Glomerular visceral epithelial cell (primary cell): Measurements from ENCODE around the gene COMMD7.
"Not testable (repeated sequence)": the region's sequence is repeated elsewhere in the genome, so short reads cannot be mapped to it uniquely, and the experiment has no call there.

Experiments
- DNase-seq: peaks from one replicate; pipeline ENCODE4 v3.0.0-alpha.2; 2016; ENCODE audit errors: extremely low spot score

Gene COMMD7

DNA sequence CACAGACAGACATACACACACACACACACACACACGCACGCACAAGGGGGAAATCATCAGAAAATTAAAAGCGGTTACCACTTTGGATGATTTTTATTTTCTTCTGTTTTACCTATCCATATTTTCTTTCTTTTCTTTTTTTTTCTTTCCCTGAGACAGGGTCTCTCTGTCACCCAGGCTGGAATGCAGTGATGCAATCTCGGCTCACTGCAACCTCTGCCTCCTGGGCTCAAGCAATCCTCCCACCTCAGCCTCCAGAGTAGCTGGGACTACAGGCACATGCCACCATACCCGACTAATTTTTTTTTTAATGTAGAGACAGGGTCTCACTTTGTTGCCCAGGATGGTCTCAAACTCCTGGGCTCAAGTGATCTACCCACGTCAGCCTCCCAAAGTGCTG lies 14.8 kb downstream of the COMMD7 start:
- not testable (repeated sequence) for DNase-seq

DNA sequence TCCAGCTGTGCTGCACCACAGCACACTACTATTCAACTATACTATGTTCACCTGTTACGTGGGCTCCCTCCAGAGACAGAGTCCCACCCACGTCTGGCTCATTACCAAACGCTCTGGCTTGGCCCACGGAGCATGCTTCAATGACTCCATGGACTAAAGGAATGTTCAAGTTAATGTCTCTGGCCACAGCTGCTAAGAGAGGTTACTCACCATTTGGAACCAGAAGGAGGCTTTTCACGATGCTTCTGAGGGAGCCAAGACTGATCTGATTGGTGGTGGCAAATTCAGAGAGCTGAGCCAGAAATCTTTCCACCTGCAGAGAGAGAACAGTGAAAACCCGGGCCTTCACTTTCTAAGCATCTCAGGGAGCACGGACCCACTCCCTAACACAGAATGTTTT lies 15.6 kb downstream of the COMMD7 start:
- DNase-seq, result peak; percentile 95

DNA sequence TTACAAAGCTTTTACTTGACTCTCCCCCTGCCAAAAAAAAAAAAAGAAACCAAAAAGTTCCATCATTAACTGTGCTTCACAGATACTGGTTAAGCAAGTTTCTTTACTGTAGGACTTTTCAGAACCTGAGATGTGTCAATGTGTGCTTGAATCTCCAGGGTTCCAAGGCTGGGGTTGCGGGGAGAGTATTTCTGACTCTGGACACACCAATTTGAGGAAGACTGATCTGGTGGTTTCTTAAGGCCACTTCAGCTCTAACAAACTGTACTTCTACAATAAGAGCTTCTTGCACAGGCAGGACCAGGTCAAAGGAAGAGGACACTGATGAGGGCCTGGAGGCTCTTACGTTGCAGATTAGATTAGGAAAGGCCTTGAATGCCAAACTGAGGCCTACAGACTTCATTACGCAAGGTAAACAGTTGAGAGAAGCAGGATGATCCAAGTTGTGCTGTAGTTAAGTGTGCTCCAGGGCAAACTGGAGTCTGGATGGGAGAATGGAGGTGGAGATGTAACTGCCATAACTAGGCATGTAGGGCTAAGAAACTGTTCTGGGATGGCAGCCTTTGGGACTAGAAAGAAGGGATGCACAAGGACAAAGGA lies 24.4 kb downstream of the COMMD7 start:
- no peak for DNase-seq

DNA sequence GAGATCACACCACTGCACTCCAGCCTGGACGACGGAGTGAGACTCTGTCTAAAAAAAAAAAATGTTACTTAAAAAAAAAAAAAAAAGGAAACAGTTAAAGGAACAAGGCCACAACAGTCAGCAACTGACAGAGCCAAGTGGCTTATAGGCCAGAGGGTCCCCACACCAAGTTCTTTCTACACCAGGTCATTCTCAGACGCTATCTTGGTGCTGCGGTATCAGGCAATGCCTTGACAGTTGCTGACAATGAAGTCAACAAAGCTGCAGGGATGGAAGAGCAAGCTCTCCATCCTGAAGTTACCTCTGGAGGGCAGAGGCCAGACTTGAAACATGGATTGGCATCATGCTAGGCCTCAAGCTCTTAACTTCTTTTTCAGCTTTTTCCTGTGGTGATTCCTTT lies 31.9 kb downstream of the COMMD7 start:
- DNase-seq, result no peak

DNA sequence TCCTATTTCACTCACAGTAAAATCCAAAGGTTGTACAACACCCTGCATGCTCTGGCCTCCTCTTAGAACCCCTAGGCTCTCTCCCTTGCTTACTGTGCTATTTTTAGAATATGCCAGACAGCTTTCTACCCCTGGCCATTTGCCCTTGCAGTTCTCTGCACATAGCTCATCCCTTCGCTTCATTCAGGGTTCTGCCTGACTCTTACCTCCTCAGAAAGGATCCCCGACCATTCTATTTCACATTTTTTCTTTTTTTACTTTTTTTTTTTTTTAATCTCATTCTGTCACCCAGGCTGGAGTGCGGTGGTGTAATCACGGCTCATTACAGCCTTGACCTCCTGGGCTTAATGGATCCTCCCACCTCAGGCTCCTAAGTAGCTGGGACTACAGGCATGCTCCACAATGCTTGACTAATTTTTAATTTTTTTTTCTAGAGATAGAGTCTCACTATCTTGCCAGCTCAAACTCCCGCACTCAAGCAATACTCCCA lies 33.6 kb downstream of the COMMD7 start:
- DNase-seq, result no peak

DNA sequence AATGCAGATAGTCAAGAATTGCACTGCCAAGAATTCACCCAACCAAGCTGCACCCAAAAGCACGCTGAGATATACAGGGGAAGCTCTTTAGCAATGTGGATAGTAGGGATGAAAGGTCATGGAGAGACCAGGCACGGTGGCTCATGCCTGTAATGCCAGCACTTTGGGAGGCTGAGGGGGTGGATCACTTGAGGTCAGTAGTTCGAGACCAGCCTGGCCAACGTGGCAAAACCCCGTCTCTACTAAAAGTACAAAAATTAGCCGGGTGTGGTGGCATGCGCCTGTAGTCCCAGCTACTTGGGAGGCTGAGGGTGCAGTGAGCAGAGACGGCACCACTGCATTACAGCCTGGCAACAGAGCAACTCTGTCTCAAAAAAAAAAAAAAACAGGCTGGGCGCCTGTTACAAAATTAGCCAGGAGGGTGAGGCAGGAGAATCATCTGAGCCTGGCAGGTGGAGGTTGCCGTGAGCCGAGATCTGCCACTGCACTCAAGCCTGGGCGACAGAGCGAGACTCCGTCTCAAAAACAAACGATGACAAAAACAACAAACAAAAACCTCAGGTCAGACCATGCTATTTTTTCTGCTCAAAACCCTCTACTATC lies 34.1 kb downstream of the COMMD7 start:
- DNase-seq, result not testable (repeated sequence)

DNA sequence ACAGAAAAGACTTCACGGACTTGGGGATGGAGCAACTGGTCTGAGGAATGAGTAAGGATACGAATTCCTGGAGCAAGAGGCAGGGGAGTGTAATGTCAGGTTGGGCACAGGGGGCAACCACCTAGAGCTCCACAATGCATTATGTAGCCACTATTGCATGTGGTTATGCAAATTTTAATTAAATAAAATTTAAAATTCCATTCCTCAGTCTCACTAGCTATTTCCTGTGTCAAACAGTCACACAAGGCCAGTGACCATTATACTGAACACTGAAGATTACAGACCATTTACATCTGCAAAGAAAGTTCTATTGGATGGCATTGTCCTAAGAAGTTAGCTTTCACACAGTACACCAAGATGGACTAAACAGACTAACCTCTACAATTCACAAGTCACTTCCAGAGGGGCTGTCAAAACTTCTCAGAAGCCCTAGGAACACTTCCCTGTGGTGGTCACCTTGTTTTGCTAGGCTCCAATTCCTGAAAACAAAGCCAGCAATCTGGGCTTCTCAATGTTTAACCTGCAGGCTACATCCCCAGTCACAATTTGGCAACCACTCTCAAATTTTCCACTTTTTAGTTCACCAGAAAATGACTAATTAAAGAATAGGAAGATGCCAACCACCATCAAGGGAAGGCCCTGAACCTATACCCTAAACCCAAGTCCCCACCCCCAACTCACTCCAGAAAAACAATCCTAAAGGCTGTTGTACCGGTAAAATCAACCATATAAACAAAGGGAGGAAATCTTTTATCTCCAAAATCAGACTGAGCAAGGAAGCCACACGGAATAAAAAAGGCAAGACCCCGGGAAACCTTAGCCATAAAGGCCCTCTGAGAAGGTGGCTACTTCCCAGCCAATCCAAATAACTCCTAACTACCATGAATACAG lies 35.3 kb downstream of the COMMD7 start:
- DNase-seq, result peak; percentile 43

DNA sequence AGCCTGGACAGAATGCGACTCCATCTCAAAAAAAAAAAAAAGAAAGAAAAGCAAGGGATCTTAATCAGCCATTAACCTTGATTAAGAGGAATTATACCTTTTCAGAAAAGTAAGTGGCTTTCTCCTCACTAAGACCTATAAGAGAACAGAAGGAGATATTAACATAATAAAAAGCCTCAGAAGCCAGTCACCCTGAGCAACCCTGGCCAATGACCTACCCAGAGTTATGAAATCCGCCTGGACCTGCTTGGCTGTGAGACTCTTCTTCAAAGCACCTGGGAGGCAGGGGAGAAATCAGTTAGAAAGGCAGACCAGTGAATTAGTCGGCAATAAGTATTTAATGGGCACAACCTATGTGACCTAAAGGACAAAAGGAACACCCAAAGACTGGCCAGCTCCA lies 36.8 kb downstream of the COMMD7 start:
- no peak for DNase-seq

DNA sequence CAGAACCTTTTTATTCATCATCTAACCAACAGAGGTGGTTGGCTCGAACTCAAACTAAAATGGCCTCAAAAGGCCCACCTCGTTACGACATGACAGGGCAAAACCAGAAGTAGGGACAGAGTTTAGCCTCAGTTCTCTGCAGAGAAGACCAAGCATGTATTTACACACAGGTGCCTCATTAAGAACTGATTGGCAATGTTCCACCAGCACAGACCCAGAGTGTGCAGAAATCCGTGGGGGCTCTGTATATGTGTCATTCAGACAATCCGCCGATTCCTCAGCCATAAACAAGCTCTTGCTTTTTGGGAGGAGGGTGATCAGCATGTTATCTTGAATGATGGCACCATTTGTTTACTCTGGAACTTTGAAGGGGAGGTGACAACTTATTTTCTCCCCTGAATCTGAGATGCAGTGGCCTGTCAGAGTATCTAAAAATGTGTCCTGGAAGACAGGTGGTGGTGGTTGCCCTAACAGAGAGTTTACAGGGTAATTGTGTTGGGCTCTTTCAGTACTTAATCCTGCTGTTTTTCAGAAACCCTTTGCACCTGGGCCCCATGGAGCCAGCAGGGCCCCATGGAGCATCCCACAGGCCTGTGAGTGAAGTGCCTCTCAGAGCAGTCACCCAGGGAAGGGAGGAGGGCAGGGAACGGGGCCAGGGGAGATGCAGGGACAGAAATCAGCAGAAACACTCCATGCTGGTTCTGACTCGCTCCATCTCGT lies 40.4 kb downstream of the COMMD7 start:
- no peak for DNase-seq

DNA sequence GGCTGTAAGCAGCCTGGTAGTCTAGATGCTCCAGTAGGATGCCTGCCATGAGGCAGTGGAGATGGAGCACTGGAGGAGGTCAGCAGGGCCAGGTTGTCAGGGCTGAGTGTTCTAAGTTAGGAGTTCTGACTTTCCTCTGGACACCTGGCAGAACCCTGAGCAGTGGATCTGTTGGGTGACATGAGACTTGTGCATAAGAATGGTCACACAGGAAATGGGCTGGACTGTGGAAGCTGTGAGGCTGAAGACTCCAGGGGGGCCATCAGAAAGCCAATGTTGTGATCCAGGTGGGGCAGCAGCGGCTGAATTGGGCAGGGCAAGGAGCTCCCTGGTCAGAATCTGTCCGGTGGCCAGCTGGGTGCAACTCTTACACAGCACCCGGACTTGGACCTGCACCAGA lies 45.7 kb downstream of the COMMD7 start:
- DNase-seq, result no peak

DNA sequence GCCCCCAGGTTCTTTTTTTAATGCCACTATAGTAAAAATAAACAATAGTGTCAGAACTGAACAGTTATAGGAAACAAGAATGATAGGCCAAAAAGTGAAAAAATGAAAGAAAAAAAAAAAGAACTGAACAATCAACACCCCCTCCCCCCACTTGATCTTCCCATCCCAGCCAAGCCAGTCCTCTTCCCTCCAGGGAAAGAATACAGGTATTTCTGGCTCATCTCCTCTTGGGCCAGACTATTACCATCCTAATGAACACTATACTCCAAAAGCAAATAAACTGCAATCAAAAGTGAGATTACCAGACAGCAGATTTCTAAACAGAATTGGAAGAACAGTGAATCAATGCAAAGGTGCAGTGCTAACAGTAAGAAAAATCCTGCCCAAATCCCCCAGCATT lies 48.2 kb downstream of the COMMD7 start:
- no peak for DNase-seq

DNA sequence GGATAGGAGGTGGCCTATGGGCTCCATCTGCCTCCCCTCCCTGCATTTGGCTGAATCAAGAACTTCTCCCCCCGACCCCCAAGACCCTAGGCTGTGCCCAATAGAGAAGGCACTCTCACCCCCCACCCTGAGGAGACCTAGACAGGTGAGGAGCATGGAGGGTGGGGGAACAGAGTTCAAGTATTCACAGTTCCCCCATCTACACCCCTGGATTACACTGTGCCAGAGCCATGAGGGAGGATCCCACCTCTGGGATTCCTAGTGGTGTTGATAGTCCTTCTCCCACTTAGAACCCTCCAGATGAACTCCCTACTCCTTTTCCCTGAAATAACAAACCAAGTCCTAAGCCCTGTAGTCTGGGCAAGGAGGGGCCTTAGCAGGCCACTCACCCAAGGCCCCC lies 54.3 kb downstream of the COMMD7 start:
- not testable (repeated sequence) for DNase-seq

DNA sequence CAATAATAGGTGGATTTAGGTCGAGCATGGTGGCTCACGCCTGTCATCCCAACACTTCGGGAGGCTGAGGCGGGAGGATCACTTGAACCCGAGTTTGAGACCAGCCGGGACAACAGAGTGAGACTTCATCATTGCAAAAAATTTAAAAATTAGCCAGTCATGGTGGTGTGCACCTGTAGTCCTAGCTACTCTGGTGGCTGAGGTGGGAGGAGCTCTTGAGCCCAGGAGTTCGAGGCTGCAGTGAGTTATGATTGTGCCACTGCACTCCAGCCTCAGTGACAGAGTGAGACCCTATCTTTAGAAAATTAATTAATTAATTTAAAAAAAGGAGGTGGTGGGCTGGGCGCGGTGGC lies 56.1 kb downstream of the COMMD7 start:
- DNase-seq, result no peak

DNA sequence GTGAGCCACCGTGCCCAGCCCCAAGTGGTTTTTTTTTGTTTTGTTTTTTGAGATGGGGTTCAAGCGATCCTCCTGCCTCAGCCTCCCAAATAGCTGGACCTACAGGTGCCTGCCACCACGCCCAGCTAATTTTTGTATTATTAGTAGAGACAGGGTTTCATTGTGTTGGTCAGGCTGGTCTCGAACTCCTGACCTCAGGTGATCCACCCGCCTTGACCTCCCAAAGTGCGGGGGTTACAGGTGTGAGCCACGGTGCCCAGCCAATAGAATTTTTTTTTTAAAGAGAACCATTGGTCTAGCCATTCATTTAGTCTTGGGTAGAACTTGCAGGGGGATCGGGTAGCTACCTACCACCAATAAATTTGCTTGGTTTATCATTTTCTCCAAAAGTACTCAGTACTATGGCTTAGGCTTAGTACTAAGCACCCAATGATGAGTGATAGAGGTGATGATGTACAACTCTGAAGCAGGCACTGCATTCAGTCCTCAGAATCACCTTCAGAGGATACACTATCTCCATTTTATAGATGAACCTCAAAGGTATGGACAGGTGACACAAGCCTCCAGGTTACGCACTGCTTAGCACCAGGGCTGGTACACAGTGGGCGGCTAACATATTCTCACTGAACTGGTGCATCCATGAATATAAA lies 56.6 kb downstream of the COMMD7 start:
- no peak for DNase-seq

DNA sequence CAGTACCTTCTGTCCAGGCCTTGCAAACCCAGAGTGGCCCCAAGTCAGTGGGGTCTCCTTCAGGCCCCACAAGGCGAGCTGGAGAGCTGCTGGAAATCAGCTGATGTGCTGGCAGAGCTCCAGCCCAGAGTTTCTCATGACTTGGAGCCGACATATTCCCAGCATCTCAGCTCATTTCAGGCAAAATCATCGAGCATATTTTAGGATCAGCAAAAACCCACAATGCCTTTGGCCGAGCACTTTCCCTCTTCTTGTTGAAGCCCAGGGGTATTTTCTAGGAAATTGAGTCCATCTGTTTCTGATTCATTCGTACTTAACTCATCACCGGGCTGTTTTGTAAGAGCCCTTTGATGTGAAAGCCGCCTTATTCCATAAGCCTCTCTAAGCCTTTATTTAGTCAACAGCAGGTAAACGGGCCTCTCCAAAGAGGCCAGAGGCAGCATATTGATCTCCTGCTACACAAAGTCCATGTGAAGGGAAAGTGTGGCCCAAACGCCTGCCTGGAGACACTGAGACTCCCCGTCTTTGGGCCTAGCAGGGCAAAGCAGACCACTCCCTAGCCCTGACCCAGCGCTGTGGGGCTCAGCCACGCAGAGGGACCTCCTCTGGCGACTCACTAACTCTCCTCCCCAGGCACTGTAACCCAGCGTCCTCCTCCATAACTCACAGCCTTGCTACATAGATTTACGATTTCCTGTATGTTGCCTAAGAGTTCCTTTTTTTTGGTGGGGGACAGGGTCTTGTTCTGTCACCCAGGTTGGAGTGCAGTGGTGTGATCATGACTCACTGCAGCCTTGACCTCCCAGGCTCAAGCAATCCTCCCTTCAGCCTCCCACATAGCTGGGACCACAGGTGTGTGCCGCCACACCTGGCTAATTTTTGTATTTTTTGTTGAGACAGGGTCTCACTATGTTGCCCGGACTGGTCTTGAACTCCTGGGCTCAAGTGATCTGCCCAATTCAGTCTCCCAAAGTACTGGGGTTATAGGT lies 57.4 kb downstream of the COMMD7 start:
- DNase-seq, result no peak

DNA sequence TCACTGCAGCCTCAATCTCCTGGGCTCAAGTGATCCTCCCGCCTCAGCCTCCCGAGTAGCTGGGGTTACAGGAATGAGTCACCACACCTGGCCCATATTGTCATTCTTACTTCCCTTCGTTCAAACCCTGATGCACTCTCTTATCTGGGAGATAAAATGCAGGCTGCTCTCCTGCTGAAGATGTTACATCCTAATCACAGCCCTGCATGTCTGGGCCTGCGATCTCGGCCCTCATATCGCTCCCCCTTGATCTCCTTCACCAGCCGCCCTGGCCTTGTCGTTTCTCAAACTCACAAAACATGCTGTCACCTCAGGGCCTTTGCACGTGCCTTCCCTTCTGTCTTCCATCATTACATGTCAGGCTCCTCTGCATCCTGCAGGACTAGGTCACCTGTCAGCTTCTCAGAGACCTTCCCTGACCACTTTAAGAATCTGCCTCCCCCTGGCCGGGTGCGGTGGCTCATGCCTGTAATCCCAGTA lies 60.7 kb downstream of the COMMD7 start:
- DNase-seq, result no peak

DNA sequence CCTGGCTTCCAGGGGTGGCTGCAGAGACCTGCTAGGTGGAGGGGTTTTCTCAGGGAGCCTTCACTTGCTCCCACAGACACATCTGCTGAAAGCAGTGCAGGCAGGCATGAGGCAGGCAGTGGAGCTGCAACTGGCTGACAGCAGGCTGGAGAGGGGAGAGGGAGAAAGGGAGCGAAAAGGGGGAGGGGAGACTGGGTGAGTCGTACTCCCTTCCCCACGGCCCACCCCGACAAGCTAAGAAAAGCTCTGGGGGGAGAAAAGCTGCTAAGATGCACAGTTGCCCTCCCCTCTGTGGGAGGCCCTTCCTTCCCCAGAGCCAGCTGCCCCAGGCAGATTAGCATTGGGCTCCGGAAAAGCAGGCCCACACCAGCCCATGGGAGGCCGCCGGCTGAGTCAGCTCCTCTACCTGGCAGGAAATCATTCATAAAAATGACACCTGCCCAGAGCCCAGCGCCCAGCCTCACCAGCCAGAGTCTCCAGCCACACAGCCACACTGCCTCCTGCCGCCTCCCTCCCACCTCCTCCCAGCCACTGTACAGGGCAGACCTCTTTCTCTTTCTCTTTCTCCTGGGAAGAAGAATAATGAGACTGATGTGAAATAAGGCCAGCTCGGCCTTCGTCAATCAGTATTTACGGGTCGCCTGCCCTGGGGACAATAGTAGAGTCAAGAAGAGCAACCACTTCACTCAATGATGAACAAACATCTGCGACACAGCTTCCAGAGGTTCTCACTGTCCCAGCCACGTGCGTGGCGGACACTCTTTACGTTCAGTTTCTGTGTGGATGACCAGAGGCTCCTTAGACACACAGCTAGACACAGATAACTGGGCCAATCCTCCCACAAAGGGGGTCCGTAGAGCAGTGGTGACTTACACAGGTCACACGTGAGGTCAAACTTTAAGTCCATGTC lies 61.8 kb downstream of the COMMD7 start:
- peak; percentile 60 for DNase-seq

DNA sequence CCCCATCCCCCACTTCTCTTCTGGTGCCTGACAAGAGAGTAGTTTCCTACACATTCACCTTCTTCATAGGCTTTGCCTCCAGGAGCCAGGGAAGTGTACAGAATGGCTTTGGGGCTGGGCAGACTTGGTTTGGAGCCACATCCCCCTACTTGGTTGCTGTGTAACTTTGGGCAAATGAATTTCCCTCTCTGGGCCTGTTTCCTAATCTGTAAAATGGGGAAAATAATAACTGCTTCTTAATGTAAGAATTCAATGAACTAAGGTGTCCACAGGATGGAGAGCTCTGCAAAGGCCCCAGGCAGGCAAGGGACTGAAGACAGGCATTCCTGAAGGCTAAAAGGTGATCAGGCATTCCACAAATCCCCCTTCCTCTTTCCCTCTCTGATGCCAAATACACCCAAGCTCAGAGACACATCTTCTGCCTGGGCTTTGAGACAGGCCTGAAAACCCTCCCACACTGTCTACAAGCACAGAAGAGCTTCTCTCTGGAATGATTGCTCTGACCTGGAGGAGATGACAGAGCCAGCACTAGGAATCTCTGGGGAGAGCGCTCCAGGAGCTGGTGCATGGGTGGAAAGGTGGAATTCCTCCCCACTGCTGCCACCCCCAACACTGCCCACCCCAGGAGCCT lies 62.6 kb downstream of the COMMD7 start:
- DNase-seq, result no peak

DNA sequence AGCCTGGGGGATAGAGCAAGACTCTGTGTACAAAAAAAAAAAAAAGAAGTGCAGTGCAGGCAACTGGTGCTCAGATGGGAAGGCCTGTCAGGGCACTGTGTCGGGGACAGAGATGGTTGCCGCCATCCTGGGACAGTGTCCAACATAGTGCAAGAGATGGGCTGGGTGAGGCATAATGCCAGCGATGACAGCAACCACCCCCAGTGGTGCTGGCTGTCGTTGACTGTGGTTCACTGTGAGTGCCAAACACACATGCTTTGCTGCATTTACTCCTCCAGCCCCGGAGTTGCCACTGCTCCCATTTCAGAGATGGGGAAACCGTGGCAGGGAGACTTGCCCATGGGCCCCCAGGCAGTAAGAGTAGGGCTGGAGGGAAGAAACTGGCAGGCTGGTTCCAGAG lies 64.3 kb downstream of the COMMD7 start:
- DNase-seq, result no peak
